NOMO-1 treated with DMSO at 0.1 percent for 48 hours (cell line): ENCODE results near the gene NTN5.
"Not testable (repeated sequence)": the region's sequence is repeated elsewhere in the genome, so short reads cannot be mapped to it uniquely, and the experiment has no call there.

Source experiments
- DNase-seq: peaks from one replicate; lab custom pipeline; 2025; ENCODE audit not compliant: unreplicated experiment; lab: John Stamatoyannopoulos, UW

The NTN5 gene

DNA sequence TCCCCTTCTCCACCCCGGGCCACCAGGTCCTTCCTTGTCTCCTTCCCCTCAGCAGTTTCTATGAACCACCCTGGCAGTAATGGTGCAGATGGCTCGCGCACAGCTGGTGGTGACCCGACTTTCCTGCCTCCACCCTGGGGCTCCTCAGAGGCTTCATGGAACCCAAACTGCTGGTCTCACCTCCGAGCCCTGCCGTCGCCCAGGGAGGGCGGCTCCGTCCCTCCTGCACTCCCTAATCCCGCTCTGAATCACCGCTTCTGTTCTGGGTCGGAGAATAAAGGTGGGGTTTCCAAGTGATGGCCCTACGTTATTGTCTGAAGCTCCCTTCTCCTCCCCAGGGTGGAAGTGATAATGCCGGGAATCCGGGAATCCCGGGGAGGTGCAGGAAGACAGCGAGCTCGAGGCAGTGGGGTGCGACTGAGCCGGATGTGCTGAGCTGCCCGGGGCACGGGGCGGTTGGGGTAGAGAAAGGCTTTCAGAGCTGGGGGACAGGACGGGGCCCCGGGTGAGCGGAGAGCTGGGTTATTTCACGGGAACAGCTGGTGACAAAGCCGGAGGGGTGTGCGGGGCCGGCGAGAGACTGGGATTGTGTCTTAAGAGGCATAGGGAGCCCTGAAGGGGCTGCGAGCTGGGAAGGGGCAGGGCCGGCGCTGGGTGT lies 23.7 kb upstream of the NTN5 start:
- no peak for DNase-seq

DNA sequence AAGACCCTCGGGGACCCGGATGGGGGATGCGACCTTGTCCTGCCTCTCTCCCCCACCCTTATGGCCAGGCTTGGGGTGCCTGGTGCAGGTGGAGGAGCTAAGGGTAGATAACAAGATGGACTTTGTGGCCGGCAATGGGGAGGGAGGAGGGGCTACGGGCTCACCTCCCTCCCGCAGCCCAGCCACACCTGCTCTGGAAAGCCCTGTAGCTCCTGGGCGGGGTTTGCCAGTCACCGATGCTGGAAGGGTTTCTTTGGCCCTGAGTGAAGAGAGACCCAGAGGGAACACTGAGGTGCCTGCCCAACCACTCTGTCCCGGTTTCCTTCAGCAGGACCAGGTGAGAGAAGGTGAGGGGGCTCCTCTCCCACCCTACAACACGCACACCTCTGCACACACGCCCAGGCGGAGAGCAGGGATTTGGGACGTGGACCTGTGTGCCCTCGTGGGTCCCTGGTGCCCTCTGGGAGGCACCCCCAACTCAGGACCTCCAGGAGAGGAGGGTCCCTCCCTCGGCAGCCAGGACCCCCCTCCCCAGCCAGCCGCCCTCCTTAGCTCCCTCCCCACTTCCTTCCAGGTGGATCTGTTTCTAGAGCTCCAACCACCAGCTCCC lies 23.0 kb upstream of the NTN5 start, which contains the start of gene FUT2:
FUT2 (plus strand) TSS at position 229 of the 610 bp plus-strand sequence. CDS start 6,986 bp downstream, outside the sequence.
- no peak for DNase-seq

DNA sequence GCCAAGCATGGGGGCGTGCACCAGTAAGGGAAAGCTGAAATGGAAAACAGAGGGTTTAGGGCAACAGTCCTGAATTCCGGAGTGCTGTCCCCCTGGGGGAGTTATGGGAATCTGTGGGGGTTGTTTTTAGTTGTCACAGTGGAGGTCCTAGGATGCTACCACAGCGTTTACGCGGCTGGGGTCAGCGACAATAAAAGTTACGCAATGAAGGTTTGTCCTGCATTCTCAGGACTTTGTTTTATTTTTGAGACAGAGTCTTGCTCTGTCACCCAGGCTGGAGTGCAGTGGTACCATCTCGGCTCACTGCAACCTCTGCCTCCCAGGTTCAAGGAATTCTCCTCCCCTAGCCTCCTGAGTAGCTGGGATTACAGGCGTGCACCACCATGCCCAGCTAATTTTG lies 20.8 kb upstream of the NTN5 start:
- DNase-seq = not testable (repeated sequence)

DNA sequence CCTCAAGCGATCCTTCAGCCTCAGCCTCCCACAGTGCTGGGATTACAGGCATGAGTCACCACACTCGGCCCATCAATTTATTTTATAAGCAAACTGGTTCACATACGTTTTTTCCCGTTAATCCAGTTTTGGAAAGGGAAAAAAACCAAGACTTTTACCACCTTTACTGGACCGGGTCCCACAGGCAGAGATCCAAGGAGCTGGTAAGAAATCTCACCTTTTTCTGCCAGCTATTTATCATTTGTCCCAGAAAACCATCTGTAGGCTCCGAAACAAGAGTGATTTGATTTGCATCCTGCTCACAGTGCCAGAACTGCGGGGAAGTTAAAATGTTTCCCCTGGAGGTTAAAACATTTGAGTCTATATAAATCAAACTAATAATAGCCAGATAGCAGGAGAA lies 16.6 kb upstream of the NTN5 start:
- no peak for DNase-seq

DNA sequence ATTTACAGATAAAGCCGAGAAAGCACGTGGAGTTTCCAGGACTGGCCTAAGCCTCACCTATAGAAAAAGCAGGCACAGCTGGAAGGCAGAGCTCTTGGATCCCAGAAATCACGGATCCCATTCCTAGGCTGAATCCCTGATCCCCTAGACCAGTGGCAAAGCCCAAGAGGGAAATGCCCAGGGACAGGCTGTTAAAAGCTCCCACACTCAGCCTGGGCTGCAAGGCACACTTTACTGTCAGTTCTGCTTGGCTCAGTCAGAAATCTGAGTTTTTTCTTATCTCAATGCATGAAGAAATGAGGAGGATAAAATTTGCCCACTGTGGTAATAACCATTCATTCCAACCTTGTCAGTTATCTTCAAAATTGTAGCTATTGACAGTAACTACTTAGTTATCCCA lies 15.0 kb upstream of the NTN5 start:
- DNase-seq = no peak

DNA sequence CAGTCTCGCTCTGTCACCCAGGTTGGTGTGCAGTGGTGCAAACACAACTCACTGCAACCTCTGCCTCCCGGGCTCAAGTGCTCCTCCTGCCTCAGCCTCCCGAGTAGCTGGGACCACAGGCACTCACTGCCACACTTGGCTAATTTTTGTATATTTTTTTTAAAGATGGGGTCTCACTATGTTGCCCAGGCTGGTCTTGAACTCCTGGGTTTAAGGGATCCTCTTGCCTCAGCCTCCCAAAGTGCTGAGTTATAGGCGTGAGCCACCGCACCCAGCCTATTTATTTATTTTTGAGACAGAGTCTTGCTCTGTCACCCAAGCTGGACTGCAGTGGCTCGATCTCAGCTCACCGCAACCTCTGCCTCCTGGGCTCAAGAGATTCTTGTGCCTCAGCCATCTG lies 13.8 kb upstream of the NTN5 start:
- not testable (repeated sequence) for DNase-seq

DNA sequence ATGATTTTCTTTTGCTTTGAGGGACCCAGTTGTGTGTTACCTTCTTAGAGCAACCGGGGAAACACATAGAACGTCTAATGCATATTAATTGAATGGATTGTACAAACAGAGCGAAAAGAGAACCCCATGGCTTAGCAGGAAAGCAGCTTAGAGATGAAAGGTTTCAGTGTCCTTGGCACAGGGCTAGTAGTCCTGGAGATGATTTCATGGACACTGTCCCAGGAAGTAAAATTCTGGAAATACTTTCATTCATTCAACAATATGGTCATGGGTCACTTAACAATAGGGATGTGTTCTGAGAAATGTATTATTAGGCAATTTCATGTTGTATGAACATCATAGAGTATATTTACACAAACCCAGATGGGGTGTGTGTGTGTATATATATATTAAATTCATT lies 13.3 kb upstream of the NTN5 start:
- no peak for DNase-seq

DNA sequence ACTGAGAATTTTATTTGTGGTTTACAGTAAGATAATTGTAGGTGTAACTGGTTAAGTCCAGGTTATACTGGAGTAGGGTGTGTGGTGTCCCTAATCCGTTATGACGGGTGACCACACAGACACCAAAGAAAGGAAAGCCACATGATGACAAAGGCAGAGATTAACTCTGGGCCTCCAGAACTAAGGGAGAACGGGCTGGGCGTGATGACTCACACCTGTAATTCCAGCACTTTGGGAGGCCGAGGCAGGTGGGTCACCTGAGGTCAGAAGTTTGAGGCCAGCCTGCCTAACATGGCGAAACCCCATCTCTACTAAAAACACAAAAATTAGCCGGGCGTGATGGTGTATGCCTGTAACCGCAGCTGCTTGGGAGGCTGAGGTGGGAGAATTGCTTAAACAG lies 12.8 kb upstream of the NTN5 start:
- no peak for DNase-seq

DNA sequence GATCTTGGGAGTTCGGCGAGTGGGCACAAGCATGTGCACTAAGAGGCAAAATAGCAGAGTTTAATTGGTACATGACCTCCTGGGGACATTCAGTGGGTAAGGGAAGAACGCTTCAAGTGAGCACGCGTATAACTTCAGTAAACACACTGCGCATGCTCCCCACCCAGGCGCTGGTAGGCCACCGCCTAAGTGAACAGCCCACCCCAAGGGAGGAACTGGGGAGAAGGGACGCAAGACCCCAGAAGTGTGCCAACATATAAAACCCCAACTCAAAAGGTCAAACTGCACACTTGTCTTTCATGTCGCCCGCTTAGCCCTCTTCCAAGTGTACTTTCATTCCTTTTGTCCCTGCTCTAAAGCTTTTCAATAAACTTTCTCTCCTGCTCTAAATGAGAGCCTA lies 10.5 kb upstream of the NTN5 start:
- no peak for DNase-seq

DNA sequence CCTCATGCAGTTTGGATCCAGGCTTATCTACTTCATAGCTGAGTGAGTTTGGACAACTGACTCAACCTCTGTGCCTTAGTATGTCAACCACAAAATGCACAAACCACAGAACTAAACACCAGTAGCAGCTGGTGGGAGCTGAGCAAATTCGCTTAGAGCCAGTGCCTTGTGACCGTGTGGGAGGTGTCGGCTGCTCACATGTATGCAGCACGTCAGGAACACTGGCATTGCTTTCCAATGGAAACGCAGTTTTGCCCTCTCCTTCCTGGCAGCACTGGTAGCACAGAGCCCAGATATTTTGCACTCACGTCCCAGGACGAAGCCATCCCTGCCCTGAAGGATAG lies 8.3 kb upstream of the NTN5 start:
- DNase-seq = no peak

DNA sequence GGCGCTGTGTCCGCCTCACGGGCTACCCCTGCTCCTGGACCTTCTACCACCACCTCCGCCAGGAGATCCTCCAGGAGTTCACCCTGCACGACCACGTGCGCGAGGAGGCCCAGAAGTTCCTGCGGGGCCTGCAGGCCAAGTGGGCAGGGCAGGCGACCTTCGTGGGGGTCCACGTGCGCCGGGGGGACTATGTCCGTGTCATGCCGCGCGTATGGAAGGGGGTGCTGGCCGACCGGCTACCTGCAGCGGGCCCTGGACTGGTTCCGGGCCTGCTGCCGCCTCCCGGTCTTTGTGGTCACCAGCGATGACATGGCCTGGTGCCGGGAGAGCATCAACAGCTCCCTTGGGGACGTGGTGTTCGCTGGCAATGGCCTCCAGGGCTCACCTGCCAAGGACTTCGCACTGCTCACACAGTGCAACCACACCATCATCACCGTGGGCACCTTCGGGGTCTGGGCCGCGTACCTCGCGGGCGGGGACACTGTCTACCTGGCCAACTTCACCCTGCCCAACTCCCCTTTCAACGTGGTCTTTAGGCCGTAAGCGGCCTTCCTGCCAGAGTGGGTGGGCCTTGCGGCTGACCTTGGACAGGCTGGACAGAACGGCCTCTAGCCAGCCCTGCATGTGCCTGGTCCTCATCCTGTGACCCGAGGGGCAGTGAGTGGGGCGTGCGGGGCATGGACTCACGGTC lies 7.8 kb upstream of the NTN5 start:
- DNase-seq = no peak

DNA sequence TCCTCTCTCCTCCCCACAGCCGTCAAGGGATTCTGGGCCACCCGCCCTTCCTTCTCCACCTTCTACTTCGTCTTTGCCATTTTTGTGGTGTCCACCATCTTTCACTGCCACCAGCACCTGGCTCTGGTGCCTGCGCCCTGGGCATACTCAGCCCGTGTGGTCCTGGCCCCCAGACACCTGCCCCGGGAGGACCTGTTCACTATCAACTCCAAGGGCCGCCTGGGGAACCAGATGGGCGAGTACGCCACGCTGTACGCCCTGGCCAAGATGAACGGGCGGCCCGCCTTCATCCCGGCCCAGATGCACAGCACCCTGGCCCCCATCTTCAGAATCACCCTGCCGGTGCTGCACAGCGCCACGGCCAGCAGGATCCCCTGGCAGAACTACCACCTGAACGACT lies 7.2 kb upstream of the NTN5 start:
- DNase-seq = not testable (repeated sequence)

DNA sequence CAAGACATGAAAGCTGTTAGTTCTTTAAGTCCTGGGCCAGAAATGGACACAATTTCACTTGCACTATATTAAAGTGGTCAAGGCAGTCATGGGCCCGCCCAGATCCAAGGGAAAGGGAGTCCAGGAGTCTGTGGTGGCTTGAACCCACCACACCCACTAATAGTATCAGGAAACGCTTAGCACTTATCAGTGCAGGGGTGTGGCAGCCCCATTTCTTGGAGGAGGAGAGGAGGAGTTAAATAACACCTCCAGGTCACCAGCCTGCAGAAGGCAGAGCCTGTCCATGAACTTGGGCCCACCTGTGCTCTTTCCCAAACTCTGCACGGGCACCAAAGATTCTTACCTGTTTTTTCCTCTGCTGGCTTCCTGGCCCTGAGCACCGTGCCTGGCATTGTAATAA lies 5.4 kb upstream of the NTN5 start:
- no peak for DNase-seq

DNA sequence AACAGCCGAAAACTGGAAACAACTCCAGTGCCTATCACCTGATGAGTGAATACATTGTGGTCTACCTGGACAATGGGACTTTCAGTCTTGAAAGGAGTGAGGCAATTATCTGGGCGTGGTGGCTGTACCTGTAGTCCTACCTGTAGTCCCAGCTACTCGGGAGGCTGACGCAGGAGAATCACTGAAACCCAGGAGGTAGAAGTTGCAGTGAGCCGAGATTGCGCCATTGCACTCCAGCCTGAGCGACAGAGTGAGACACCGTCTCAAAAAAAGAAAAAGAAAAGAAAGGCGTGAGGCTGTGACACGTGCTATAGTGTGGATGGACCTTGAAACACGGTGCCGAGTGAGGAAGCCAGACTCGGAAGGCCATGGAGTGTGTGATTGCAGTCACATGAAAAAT lies 4.1 kb upstream of the NTN5 start:
- DNase-seq = no peak

DNA sequence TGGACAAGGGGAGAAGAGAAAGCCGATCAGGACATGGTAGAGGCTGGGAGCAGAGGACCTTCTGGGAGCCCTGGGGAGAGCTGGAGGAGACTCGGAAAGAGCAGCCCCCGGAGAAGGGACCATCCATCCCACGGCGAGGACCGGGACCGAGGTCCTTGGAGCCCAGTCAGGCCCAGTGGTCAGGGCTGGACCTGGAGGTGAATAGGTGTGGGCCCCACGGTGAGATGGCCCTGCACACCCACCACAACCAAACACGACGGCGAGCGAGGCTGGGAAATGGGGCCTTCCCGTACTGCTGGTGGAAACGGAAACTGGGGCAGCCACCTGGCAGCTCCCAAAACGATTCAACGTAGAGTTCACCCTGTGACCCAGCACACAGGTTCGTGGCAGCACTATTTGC lies 3.7 kb upstream of the NTN5 start:
- DNase-seq = no peak

DNA sequence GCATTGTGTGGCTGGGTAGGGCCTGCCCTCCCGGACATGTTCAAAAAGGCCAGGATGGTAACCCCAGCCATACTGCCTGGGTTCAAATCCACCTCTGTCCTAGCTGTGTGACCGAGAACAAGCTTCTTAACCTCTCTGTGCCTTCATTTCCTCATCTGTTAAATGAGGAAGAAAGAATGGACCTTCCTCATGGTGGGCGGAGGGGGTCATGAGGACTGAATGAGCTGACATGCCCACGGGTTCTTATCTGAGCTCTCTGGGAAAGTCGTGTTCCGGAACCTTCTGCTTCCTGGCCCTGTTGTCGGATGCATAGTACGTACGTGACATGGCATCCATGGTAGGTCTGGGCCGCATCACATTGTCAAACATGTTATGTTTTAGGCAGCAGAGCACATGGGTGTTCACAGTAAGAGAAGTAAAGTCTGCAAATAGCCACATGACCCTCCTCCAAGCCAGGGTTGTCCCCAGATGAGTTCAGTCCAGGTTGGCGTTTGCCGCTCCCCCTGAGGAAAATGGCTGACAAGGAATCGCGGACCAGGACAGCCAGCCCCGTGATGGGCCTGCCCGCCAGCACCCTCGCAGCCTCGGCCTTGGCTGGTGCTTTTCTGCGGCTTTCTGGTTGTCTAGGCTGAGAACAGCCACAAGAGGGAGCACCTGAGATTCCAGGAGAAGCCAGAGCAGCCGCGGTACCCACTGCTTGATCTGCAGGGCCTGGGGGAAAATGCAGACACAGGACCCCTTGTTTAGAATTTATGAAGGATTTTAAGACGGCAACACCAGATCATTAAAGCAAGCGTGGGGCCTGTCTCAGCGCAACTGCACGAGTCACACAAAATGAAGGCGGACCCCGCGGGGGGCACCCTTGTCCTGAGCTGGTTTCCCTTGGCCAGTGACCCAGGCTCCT lies 2.4 kb upstream of the NTN5 start:
- DNase-seq = peak; percentile 57

DNA sequence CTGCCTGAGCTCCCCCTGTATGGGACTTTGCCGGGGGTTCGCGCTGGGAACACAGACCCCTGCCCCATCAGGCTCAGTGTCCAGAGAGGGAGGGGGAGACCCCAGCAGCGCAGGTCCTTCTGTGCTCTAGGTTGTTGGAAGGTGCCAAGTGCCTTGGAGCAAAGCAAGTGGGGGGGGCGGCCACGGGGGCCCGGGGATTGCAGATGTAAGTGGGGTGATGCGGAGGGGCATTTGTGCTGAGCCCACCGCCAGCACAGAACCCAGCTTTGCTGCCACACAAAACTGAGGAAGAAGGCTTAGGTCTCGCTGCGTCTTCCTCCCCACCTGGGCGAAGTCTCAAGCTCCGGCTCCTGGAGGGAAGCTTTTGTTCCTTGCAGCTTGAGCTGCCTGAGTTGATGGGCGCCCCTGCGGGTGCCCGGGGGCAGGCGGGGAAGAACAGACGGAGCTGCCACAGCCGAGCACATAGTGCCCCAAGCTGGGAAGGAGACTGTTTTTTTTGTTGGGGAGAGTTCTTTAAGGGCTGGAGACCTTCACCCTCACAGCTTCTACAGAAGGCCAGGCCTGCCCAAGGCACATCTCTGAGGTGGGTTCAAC lies 1.5 kb upstream of the NTN5 start:
- DNase-seq = no peak

DNA sequence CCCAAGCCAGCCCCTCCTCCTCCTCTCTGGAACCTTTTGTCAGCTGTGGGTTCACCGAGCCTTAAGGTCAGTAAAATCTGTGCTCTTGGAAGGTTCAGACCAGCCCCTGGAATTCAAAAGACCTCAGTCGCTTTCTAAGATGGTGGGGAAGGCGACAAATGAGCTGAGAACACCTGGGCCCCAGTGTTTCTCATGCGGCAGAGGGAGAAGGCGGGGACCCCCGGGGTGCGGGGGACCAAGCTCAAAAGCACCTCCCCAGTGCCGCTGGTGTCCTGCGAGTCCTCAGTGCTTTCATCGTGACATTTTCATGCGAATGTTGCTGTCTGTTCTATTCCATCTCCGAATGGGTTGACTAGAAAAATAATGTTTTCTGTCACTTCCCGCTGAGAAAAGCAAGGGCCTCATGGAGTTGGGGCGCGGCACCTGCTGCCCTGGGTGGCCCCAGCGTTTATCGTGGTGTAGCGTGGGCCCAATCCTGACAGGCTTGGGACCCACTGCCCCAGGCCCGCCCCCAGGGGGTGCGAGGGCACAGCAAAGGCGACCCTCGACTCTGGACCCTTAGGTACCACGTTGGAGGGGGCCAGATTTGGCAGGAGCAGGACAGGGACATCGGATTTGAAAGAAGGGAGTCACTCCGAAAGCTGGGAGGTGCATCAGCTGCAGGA lies 751 bp upstream of the NTN5 start:
- no peak for DNase-seq

DNA sequence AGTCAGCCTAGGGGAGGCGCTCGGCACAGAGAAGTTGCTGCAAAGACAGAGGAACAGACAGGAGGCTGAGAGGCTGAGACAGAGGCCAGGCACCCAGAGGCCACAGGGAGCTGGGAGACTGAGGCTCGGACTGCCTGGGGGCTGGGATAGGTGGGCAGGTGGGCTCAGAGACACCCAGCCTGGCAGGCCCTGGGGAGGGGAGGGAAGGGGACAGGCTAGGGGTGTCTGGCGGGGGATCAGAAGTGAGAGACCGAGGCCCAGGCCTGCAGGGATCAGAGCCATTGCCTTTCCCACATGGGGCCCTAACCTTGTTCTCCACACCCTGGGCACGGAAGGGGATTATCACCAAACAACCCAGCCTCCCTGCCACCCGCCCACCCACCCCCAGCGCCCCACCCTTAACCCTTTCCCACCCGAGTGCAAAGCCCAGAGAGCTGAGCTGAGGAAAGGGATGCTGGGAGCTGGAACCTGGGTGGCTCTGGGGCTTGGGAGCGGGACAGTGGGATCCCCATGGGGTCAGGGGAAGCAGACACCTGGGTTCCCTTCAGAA lies 1.3 kb downstream of the NTN5 start:
- no peak for DNase-seq

DNA sequence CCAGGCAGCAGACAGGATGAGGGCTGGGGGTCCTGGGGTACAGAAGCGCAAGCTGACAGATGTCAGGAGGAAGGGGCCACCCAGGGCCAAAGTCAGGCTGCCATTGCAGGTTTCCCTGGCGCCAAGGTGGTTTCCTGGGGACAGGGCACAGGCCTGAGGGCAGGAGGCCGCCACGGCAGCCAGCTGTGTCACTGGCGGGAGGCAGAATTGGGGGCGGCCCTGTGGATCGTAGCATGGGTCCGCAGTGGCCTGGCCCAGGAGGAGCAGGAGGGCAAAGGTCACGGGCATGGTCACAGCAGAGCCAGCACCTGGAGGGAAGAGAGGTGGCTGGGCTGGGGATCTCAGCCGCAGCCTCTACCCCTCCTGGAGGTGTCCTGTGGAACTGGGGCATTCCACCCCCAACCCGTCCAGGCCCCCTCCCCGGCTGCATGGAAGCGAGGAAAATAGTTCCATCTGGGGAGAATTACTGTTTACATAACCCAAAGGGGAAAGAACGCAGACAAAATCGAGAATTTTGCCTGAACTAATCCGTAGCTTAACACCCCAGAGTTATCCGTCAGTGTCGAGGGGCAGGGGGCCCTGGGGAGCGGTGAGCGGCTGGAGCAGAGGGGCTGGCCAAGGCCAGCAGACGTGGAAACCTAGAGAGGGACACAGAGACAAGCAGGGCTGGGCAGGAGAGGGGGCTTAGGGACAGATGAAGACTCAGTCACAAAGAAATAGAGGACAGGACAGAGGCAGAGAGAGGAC lies 1.9 kb downstream of the NTN5 start:
- no peak for DNase-seq
